IMR-90 (cell line): ENCODE data around the gene ZNF397. TPM values are rescaled to one million over a fixed set of nuclear protein-coding genes. Genes with fewer than 3 reads are reported as not detected.

Experiments
- ATAC-seq: fragments of 200-7000 bp; cut with Tn5 transposase; 2 replicates; pipeline ENCODE4 v1.9.1; 2020; ENCODE audit warnings: low read depth, mild to moderate bottlenecking, moderate library complexity
- BruUV-seq: library from RNA; stranded (reverse); fragments of 400-500 nt; replicated peaks from 2 replicates; lab custom pipeline; 2021; lab: Mats Ljungman, UMichigan
- CTCF ChIA-PET: fragments of 300-600 bp; formaldehyde crosslinking; extraction: SDS; loops from one replicate; lab custom pipeline; 2021; ENCODE audit warnings: antibody characterized with exemption; lab: Yijun Ruan, JAX
- POLR2A ChIA-PET: fragments of 300-600 bp; sonication (Branson Sonifier 250); formaldehyde crosslinking; loops from one replicate; lab custom pipeline; 2022; ENCODE audit warnings: antibody characterized with exemption; ENCODE audit not compliant: unreplicated experiment; lab: Charles Lee
- DNase-seq: peaks from one replicate; pipeline ENCODE4 v3.0.0; 2013
- H2AFZ ChIP-seq: replicated peaks from 2 replicates; pipeline ENCODE3; 2013; ENCODE audit warnings: low read length, mild to moderate bottlenecking; ENCODE audit not compliant: poor library complexity
- H2AK5ac ChIP-seq: 2 replicates; pipeline ENCODE4 v1.6.1; 2013; ENCODE audit warnings: low read depth, low read length, inconsistent platforms
- H2AK9ac ChIP-seq: replicated peaks from 2 replicates; pipeline ENCODE3; 2013; ENCODE audit warnings: mild to moderate bottlenecking, low read depth, low read length, moderate library complexity; ENCODE audit not compliant: poor library complexity
- H2BK120ac ChIP-seq: 2 replicates; pipeline ENCODE4 v1.6.1; 2013; ENCODE audit warnings: low read depth, low read length, inconsistent platforms
- H2BK15ac ChIP-seq: 3 replicates; pipeline ENCODE4 v1.6.1; 2013; ENCODE audit warnings: low read depth, low read length, inconsistent platforms
- H2BK20ac ChIP-seq: 2 replicates; pipeline ENCODE4 v1.6.1; 2013; ENCODE audit warnings: low read depth, mild to moderate bottlenecking, inconsistent platforms, low read length, moderate library complexity
- H2BK5ac ChIP-seq: 2 replicates; pipeline ENCODE4 v1.6.1; 2013; ENCODE audit warnings: mild to moderate bottlenecking, low read depth, low read length, inconsistent platforms; ENCODE audit not compliant: poor library complexity, severe bottlenecking
- H3K14ac ChIP-seq: replicated peaks from 2 replicates; pipeline ENCODE4 v1.6.1; 2013; ENCODE audit warnings: low read depth, low read length, inconsistent platforms
- H3K18ac ChIP-seq: 2 replicates; pipeline ENCODE4 v1.6.1; 2013; ENCODE audit warnings: low read depth, low read length, control low read depth
- H3K23ac ChIP-seq: 2 replicates; pipeline ENCODE4 v1.6.1; 2013; ENCODE audit warnings: low read depth, low read length, inconsistent platforms
- H3K27ac ChIP-seq: 2 replicates; pipeline ENCODE4 v1.5.1; 2013; ENCODE audit warnings: mild to moderate bottlenecking, control low read depth, low read length; ENCODE audit not compliant: insufficient read depth
- H3K27me3 ChIP-seq: 2 replicates; pipeline ENCODE4 v1.6.1; 2013; ENCODE audit warnings: low read length; ENCODE audit not compliant: control insufficient read depth, insufficient read depth
- H3K36me3 ChIP-seq: 2 replicates; pipeline ENCODE4 v1.6.1; 2013; ENCODE audit warnings: low read length, mixed read lengths; ENCODE audit not compliant: control insufficient read depth, insufficient read depth
- H3K4ac ChIP-seq: 2 replicates; pipeline ENCODE4 v1.6.1; 2013; ENCODE audit warnings: low read depth, low read length, inconsistent platforms
- H3K4me1 ChIP-seq: 2 replicates; pipeline ENCODE4 v1.6.1; 2013; ENCODE audit warnings: low read length, mixed read lengths; ENCODE audit not compliant: control insufficient read depth, insufficient read depth
- H3K4me2 ChIP-seq: 2 replicates; pipeline ENCODE4 v1.6.1; 2013; ENCODE audit warnings: low read depth, mild to moderate bottlenecking, control low read depth, low read length, moderate library complexity
- H3K4me3 ChIP-seq: 2 replicates; pipeline ENCODE4 v1.5.1; 2013; ENCODE audit warnings: low read depth, mild to moderate bottlenecking, control low read depth, low read length, moderate library complexity; ENCODE audit not compliant: insufficient read depth
- H3K56ac ChIP-seq: 2 replicates; pipeline ENCODE4 v1.6.1; 2013; ENCODE audit warnings: low read length, inconsistent platforms; ENCODE audit not compliant: insufficient read depth; ENCODE audit errors: extremely low read depth
- H3K79me1 ChIP-seq, 2 experiments: 2 replicates each; pipeline ENCODE4 v1.6.1; 2013; ENCODE audit warnings: low read length in 2 of 2, inconsistent platforms in 1 of 2, low read depth in 1 of 2
- H3K9ac ChIP-seq: 2 replicates; pipeline ENCODE4 v1.6.1; 2013; ENCODE audit warnings: low read depth, low read length, control low read depth
- H3K9me1 ChIP-seq: 2 replicates; pipeline ENCODE4 v1.6.1; 2013; ENCODE audit warnings: low read length, inconsistent platforms; ENCODE audit not compliant: insufficient read depth
- H3K9me3 ChIP-seq: 2 replicates; pipeline ENCODE4 v1.6.1; 2013; ENCODE audit warnings: low read length; ENCODE audit not compliant: control insufficient read depth, insufficient read depth
- H4K20me1 ChIP-seq: 2 replicates; pipeline ENCODE4 v1.6.1; 2013; ENCODE audit warnings: low read length, inconsistent platforms; ENCODE audit not compliant: insufficient read depth
- H4K5ac ChIP-seq: 2 replicates; pipeline ENCODE4 v1.6.1; 2013; ENCODE audit warnings: mild to moderate bottlenecking, low read depth, low read length, control low read depth
- H4K8ac ChIP-seq, 2 experiments: 2 replicates each; pipeline ENCODE4 v1.6.1; 2013; ENCODE audit warnings: low read depth in 2 of 2, low read length in 2 of 2, control low read depth in 1 of 2, inconsistent platforms in 1 of 2
- H4K91ac ChIP-seq: 2 replicates; pipeline ENCODE4 v1.6.1; 2013; ENCODE audit warnings: low read depth, low read length, inconsistent platforms; ENCODE audit not compliant: insufficient read depth
- BHLHE40 ChIP-seq: fragments of 150-350 bp; IDR thresholded peaks from 2 replicates; pipeline ENCODE4 v1.6.1; 2016; ENCODE audit warnings: mild to moderate bottlenecking, low read depth, low read length
- CEBPB ChIP-seq: IDR thresholded peaks from 2 replicates; pipeline ENCODE4 v1.6.1; 2012; ENCODE audit warnings: low read depth, low read length, improper control_type of control experiment
- MAFK ChIP-seq: IDR thresholded peaks from 2 replicates; pipeline ENCODE4 v1.6.1; 2012; ENCODE audit warnings: low read depth, low read length, improper control_type of control experiment
- MAZ ChIP-seq: IDR thresholded peaks from 2 replicates; pipeline ENCODE4 v1.6.1; 2012; ENCODE audit warnings: low read depth, mild to moderate bottlenecking, low read length, improper control_type of control experiment, moderate library complexity, borderline replicate concordance
- POLR2A ChIP-seq: IDR thresholded peaks from 2 replicates; pipeline ENCODE4 v1.6.1; 2012; ENCODE audit warnings: mild to moderate bottlenecking, low read depth, low read length
- WGBS, 2 experiments: methylation state at CpG; one replicate each; pipeline versions ENCODE4 v1.1.5 to v1.1.7; 2013; ENCODE audit warnings: missing lambda C conversion rate in 2 of 2; ENCODE audit not compliant: insufficient read length in 1 of 2; ENCODE audit errors: extremely low coverage in 2 of 2; 5-methylcytosine and 5-hydroxymethylcytosine counted together
- dilution Hi-C: fragments of 300-500 bp; cut with HindIII; formaldehyde crosslinking; loops from one replicate; pipeline ENCODE4 v1.14.3; 2018; ENCODE audit warnings: low sequenced_read_pairs; ENCODE audit not compliant: unreplicated experiment
- in situ Hi-C: fragments of 300-500 bp; cut with MboI; formaldehyde crosslinking; loops from 3 replicates; pipeline ENCODE4 v1.14.3; 2019; ENCODE audit warnings: low sequenced_read_pairs, inconsistent platforms, mixed read lengths
- intact Hi-C: fragments of 100-400 bp; cut with micrococcal nuclease; formaldehyde crosslinking; loops from 2 replicates; pipeline ENCODE4 v1.10.0; 2022
- polyA plus RNA-seq, 3 experiments: library from polyadenylated mRNA; depleted of rRNA; stranded (reverse); fragments of >200 nt; gene quantifications; 2 replicates each; pipeline ENCODE4 v1.2.3, GENCODE V29; 2012; ENCODE audit warnings: low replicate concordance in 1 of 3
- total RNA-seq: library from RNA; depleted of rRNA; stranded (reverse); fragments of >200 nt; gene quantifications from 2 replicates; pipeline ENCODE4 v1.2.3, GENCODE V29; 2012
- TF ChIP-seq, protein P1 (sequence below): fragments of 150-350 bp; IDR thresholded peaks from 2 replicates; pipeline ENCODE4 v1.6.1; 2017; ENCODE audit warnings: mild to moderate bottlenecking, antibody characterized with exemption, low read length, low read depth
- TF ChIP-seq, protein P2 (sequence below): conservative IDR thresholded peaks from 2 replicates; pipeline ENCODE4 v1.5.1; 2012; ENCODE audit warnings: mild to moderate bottlenecking, low read depth, low read length, improper control_type of control experiment

ZNF397 gene
- total and polyA plus RNA-seq, 2 of the 4 experiments (the other 2 are of a cell fraction) = 5.5 to 9.9 TPM

DNA sequence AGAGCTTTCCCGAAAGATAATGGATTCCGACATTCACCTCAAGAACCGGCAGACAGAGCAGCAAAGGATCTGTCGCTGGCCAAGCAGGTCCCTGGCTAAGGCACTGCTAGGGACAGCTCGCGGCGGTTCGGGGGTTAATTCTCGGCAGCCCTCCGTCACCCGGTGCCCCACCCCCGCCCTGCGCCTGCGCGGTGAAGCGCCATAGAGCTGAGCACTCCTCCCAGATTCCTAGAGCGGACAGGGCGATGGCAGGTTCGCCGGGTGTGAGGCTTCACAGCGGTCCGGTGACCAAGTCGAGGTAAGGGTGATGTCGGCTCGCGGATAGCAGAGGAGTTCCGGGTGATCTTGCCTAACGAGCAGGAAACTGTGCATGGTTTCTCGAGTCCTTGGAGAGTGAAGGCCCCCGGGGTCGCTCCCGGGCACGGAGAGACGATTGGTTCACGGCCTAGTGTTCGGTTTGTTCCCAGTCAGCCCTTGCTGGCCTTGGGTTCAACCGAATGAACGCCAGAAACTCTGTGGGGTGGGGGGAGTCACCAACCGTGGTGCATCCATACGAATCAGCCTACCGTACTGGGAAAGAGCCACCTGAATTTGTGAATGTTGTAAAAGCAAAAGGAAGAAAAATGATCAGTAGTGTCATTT is 49.4 kb downstream of the ZNF397 start, which contains the start of gene ZSCAN30:
Gene ZSCAN30 (minus strand): TSS at position 136 of the 642 bp plus-strand sequence. CDS start 25,877 bp downstream, outside the sequence.
- Histone ChIP-seq H3K27me3 (no peaks in the 10 kb centered on the region), H3K14ac (peak within 1 kb of the TSS; percentile 97), H3K4me1 (peaks cover 2% of the 10 kb centered on the region; the same call in 1 of the 2 replicates), H4K8ac (peak within 1 kb of the TSS; percentile 68 to 94), H3K9me3 (peaks cover 1% of the 10 kb centered on the region; the same call in 1 of the 2 replicates), H3K4me2 (peak within 1 kb of the TSS; percentile 81), H2BK5ac (peak within 1 kb of the TSS; percentile 80), H3K9ac (peak within 1 kb of the TSS; percentile 85), H4K91ac (peak within 1 kb of the TSS; percentile 74), H2AK9ac (peak within 1 kb of the TSS; percentile 80), H3K56ac (peak within 1 kb of the TSS; percentile 64), H3K36me3 (peaks cover 2% of the 10 kb centered on the region; the same call in 1 of the 2 replicates), H3K27ac (peak within 1 kb of the TSS; percentile 74), H2BK20ac (no peak within 1 kb of the TSS), H2AK5ac (peak within 1 kb of the TSS; percentile 57), H4K5ac (peak within 1 kb of the TSS; percentile 76), H3K79me1 (peaks cover 30 to 53% of the 10 kb centered on the region in 2 experiments), H3K4me3 (peak within 1 kb of the TSS; percentile 63), H2AFZ (peak within 1 kb of the TSS; percentile 91), H2BK120ac (peak within 1 kb of the TSS; percentile 53), H3K23ac (peak within 1 kb of the TSS; percentile 81), H2BK15ac (peak within 1 kb of the TSS; percentile 3; the same call in 1 of the 3 replicates), H3K9me1 (peaks cover 2% of the 10 kb centered on the region; the same call in 1 of the 2 replicates), H3K18ac (peak within 1 kb of the TSS; percentile 79), H4K20me1 (no peaks in the 10 kb centered on the region), H3K4ac (peak within 1 kb of the TSS; percentile 81)
- intact Hi-C loops (loop anchor here (5.0 kb wide), 1 partner anchor 48 kb away; the partner anchor contains the start of gene ZNF397), dilution Hi-C loops (no loop called here), in situ Hi-C loops (loop anchor here (5.0 kb wide), 1 partner anchor 48 kb away; the partner anchor contains the start of gene ZNF397)
- WGBS, 2 experiments = 0% methylated on average over 7 of the region's 41 CpGs; no CpG with 5 or more reads in 1 of the 2 experiments
- DNase-seq = peak; percentile 94
- no TSS peak for BruUV-seq
- TF ChIP-seq CEBPB (no peak), MAZ (peak; percentile 27; the same call in 1 of the 2 replicates), POLR2A (peak; percentile 86), MAFK (no peak), BHLHE40 (peak; percentile 54; the same call in 1 of the 2 replicates)
- TF ChIP-seq, protein P1, sequence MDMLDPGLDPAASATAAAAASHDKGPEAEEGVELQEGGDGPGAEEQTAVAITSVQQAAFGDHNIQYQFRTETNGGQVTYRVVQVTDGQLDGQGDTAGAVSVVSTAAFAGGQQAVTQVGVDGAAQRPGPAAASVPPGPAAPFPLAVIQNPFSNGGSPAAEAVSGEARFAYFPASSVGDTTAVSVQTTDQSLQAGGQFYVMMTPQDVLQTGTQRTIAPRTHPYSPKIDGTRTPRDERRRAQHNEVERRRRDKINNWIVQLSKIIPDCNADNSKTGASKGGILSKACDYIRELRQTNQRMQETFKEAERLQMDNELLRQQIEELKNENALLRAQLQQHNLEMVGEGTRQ = peak; percentile 23; the same call in 1 of the 2 replicates
- TF ChIP-seq, protein P2, sequence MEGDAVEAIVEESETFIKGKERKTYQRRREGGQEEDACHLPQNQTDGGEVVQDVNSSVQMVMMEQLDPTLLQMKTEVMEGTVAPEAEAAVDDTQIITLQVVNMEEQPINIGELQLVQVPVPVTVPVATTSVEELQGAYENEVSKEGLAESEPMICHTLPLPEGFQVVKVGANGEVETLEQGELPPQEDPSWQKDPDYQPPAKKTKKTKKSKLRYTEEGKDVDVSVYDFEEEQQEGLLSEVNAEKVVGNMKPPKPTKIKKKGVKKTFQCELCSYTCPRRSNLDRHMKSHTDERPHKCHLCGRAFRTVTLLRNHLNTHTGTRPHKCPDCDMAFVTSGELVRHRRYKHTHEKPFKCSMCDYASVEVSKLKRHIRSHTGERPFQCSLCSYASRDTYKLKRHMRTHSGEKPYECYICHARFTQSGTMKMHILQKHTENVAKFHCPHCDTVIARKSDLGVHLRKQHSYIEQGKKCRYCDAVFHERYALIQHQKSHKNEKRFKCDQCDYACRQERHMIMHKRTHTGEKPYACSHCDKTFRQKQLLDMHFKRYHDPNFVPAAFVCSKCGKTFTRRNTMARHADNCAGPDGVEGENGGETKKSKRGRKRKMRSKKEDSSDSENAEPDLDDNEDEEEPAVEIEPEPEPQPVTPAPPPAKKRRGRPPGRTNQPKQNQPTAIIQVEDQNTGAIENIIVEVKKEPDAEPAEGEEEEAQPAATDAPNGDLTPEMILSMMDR = no peak
- POLR2A ChIA-PET = interaction anchor here (0.6 kb wide), 1 partner anchor 344 kb away, joined by 7 read pairs; no protein-coding TSS in a partner anchor
- CTCF ChIA-PET = no interaction called here
- ATAC-seq = peak; percentile 98
